HG03159 (cell line): ENCODE results near the gene GPR108.

Source experiments
- ATAC-seq: cut with Tn5 transposase; IDR thresholded peaks from one replicate; pipeline ENCODE4 v1.9.1; 2021; ENCODE audit warnings: mild to moderate bottlenecking, moderate library complexity; ENCODE audit not compliant: unreplicated experiment

GPR108 gene

GRCh38 chr19:6737873-6738786 is 750 bp upstream of the GPR108 start:
- no peak for ATAC-seq

- no peak for ATAC-seq
Observed at GRCh38 chr19:6736917-6737283, 480 bp downstream of the GPR108 start.

GRCh38 chr19:6736169-6736916 is 1.0 kb downstream of the GPR108 start:
- ATAC-seq: no peak

DNA sequence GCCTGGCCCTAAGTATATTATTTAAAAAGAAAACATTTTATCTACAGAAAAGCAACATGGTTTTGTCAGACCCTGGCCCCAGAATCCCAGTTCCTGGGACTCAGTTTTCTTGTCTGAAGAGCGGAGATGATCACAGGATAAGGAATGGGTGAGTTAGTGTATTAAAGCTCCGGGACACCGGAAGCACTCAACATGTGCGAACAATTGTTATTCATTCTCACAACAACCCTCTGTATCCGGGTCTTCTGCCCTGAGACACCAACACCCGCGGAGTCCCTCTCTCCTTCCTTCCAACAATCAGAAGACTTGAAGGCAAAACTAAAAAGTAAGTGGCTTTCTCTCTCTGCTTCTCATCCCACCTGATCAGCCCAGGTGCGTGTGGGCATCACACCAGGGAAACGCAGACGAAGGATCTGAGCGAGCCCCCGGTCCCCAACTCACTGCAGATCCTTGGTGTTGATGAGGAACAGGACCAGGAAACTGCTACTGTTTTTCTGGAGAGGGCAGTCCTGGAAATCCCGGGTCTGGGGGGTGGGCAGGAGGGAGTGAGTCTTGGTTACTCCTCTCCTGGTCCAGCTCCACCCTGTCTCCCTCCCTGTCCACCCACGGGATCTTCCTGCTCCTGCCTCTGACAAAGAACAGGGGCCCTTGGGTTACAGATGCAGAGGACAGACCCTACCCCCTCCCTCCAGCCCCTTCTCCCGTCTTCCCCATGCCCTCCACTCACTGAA is 2.0 kb downstream of the GPR108 start:
- no peak for ATAC-seq

- no peak for ATAC-seq
Observed at GRCh38 chr19:6734096-6734696, 3.2 kb downstream of the GPR108 start.

GRCh38 chr19:6733338-6734095 is 3.9 kb downstream of the GPR108 start:
- no peak for ATAC-seq

GRCh38 chr19:6732803-6733337 is 4.5 kb downstream of the GPR108 start:
- ATAC-seq: no peak

DNA sequence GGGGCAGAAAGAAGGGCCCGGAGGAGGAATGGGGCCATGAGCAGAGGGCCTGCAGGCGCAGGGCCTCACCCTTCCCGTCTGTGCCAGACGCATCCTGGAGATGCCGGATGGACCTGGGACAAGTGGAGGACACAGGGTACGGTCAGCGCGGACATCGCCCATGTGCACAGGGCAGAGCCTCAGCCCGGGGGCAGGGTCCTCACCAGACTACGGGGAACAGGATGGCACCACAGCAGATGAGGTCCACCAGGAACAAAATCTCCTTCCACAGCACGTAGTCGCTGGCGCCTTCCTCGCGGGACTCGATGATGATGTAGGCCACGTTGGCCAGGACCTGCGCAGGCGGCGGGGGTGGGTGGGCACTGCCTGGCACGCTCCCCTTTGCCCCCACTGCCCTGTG is 5.6 kb downstream of the GPR108 start:
- no peak for ATAC-seq

GRCh38 chr19:6730941-6731670 is 6.3 kb downstream of the GPR108 start:
- ATAC-seq: no peak

- ATAC-seq: no peak
Observed at GRCh38 chr19:6730153-6730804, 7.1 kb downstream of the GPR108 start.

DNA sequence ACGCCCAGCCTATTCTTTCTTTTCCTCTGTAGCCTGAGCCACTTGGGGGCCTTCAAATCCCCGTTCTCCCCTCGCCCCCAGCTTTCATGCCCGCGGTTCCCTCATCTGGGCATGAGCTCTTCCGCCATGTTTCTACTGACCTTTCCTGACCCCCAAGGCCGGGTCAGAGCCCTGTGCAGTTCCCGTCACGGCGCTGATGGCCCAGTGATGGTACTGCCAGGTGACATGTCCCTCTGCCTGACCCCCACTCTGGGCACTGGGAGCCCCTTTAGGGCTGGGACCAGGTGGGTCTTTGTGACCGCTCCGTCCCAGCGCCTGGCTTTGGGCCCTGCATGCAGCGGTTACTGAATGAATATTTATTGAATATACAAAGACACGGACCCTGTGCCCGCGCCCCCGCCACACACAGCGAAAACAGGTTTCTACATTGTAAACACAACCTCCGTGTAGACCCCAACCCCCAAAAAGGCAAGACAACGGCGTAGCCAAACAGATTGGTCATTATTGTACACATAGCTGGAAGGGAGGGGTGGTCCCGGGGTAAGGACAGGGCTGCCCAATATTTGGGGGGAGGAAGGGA is 7.7 kb downstream of the GPR108 start:
- ATAC-seq: no peak

DNA sequence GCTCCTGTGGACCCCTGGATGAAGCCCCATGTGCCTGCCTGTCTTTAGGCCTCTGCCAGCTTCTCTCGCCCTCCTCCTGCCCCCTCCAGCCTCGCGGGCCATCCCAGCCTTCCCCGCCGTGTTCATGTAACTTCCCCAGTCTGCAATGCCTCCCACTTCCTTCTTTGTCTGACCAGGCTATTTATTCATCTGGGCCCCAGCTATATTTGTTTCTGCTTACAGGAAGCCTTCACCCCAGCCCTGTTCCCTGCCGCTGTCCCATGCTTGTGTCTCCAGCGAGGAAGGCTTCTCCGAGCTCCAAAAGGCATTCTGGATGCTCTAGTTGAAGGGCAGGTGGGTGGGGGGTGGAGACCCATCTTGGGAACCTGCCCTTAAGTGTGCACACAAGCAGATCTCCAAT is 9.0 kb downstream of the GPR108 start:
- no peak for ATAC-seq

- no peak for ATAC-seq
Observed at GRCh38 chr19:6725513-6726231, 11.7 kb downstream of the GPR108 start.

- no peak for ATAC-seq
Observed at GRCh38 chr19:6724631-6725492, 12.5 kb downstream of the GPR108 start.

DNA sequence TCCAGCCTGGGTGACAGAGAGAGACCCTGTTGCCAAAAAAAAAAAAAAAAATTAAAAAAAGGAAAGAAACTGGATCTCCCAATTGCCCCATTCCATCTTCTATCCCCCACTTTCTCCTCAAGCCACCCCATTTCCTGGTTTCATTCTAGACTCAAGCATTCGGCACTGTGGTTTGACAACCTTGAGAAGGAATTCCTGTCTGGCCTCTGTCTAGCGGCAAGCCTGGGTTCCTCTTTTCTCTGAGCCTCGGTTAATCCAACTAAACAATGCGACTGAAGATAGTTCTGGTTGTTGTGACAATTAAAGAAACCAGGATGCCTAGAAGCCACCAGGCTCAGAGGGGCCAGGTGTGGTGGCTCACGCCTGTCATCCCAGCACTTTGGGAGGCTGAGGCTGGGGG is 13.6 kb downstream of the GPR108 start:
- ATAC-seq: no peak

DNA sequence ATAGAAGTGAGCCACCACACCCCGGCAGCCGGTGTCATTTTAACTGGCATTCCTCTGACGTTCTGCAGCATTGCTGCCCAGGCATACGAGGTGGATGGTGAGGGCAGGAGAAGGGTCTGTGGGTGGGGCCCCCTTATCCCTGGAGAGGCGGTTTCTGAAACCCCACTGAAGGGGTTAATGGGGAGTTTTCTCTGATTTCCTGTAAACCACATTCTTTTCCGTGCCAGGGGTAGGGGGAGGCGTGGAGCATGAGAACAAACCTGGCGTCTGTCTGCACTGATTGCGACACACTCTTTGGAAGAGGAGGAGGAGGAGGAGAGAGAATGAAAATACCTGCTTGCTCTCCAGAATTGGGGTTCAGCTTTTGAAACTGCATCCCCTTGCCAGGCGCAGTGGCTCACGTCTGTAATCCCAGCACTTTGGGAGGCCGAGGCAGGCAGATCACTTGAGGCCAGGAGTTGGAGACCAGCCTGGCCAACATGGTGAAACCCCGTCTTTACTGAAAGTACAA is 14.2 kb downstream of the GPR108 start:
- no peak for ATAC-seq

DNA sequence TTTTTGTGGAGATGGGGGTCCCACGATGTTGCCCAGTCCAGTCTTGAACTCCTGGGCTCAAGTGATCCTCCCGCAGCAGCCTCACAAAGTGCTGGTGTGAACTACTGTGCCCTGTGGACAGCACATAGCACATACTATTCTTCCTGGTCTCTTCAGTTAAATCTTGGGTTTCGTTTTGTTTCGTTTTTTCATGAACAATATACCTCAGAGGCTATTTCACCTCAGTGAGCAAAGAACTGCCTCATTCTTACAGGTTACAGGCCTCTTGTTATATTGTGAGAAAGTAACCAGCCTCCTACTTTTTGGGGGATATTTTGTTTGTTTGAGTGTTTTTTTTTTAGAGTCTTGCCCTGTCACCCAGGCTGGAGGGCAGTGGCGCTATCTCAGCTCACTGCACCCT is 15.6 kb downstream of the GPR108 start:
- ATAC-seq: no peak
